ENCODE data around the gene ABCA13.

The ABCA13 gene

DNA sequence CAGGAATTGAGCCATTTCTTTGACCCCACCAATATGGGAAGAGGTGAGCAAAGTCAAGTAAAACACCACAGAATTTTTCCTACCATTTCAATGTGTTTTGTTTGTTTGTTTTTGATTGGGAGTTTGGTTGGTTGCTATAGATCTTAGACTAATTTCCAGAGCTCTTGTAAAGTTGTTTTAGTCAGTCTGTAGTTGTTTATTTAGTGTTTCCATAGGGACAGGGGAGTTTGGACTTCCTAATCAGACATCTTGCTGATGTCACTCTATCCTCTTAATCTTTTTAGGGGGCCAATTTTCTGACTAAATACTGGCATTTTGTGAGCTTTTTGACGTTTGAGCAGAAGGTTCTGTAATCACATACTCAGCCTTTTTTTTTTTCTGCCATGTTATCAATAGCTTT, 266.9 kb downstream of the ABCA13 start:
- no peak for DNase-seq (ENCODE audit: low read depth)

DNA sequence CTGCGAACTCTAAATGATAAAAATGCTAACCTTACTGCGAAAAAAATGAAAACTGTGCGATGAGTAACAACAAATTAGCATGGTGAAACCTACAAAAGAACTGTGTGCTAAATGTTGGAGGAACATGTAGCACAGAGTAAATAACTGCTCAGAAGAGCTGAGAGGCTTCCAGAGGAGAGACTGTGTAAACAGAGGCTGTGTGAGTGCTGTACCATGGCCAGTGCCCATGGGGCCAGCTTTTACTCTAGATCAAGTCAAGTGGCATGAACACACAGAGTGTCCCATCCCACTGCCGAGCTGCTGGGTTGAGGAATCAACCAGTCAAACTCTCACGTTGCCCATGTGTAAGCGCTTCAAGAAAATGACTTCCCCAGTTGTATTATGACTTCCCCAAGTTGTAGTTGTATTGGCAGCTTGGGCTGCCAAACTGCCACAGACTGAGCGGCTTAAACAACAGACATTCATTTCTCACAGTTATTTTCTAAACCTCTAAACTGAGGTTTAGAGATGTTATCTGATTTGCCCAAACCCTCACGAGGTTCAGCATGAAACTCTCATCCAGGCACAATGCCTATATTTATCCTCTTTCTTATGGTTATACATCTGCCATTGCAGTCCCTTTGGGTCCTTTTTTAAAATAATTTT, 270.7 kb downstream of the ABCA13 start:
- no peak for DNase-seq (ENCODE audit: low read depth)

DNA sequence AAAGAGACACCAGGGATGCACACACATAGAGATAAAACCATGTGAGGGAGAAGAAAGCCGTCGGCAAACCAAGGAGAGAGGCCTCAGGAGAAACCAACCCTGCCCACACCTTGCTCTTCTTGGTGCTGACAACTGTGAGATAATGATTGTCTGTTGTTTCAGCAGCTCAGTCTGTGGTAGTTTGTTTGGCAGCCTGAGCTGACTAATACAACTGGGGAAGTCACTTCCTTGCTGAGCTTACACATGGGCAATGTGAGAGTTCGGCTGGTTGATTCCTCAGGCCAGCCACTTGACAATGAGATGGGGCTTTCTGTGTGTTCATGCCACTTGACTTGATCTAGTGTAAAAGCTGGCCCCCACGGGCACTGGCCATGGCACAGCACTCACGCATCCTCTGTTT, 271.8 kb downstream of the ABCA13 start:
- DNase-seq (ENCODE audit: low read depth): no peak

DNA sequence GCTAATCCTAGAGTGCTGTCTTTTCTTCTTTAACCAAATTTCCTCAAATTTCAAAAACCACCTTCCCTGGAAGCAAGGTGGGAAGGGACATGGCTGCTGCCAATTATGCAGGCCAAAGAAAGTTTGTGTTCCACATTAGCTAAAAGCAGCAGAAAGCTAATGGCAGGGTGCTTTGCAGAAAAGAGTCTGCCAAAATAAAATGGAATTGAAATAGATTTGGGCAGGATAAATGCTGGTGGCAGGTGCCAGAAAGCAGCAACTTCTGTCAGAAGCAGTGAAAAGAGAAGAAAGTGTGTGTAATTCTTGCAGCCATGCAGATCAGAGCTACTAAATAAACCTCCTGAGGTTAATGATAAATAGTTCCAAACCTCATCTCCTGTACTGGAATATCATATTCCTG, 275.5 kb downstream of the ABCA13 start:
- no peak for DNase-seq (ENCODE audit: low read depth)

DNA sequence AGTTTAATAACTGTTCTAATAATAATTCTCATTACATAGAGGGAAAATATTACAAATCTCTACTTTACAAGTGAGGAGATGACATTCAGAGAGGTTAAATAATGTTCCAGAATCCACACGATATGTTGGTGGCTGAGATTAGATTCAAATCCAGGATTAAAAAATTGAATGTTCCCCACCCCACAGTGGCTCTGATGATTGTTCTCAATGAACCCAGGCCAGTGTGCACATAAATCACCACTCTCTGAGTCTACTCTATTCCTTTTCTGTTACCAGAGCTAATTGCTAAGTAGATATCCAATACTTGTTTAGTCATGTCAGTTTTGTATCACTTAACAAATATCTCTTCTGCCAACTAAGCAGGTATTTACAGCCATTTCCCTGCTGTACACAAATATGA, 281.0 kb downstream of the ABCA13 start:
- DNase-seq (ENCODE audit: low read depth): no peak

DNA sequence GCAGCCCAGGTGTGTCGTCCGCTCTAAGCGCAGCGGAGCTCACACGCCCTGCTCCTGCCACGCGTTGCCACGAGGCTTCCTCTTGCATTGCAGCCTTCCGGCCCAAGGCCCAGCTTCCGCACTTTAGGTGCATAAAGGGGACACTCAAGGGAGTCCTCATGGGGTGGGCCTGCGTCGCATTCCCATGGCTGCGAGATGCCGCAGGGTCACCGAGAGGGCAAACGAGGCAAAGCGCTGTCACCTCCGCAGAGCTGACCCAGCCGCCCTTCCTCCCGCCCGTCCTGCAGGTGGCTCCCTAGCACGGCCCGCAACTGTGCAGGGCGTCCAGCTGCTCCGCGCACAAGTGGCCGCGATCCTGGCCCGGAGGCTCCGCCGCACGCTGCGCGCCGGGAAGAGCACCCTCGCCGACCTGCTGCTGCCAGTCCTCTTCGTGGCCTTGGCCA, 283.5 kb downstream of the ABCA13 start:
- DNase-seq (ENCODE audit: low read depth): no peak

DNA sequence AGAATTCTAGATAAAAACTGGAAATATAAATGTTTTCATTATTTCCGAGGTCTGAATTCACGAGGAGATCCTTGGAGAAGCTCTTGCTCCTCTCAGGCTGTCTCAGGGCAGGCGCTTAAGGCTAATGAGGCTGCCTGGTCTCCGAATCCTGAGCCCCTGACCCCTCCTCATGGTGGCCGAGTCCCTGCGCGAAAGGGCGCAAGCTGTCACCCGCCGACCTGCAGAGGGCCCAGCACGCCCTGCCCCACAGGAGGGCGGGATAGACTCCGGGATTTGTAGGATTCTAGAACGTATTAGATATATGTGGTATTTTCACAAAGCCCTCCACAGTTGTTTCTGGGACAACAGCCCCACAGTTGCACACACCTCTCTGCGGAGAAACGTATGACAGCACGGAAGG, 284.1 kb downstream of the ABCA13 start:
- DNase-seq (ENCODE audit: low read depth): no peak

DNA sequence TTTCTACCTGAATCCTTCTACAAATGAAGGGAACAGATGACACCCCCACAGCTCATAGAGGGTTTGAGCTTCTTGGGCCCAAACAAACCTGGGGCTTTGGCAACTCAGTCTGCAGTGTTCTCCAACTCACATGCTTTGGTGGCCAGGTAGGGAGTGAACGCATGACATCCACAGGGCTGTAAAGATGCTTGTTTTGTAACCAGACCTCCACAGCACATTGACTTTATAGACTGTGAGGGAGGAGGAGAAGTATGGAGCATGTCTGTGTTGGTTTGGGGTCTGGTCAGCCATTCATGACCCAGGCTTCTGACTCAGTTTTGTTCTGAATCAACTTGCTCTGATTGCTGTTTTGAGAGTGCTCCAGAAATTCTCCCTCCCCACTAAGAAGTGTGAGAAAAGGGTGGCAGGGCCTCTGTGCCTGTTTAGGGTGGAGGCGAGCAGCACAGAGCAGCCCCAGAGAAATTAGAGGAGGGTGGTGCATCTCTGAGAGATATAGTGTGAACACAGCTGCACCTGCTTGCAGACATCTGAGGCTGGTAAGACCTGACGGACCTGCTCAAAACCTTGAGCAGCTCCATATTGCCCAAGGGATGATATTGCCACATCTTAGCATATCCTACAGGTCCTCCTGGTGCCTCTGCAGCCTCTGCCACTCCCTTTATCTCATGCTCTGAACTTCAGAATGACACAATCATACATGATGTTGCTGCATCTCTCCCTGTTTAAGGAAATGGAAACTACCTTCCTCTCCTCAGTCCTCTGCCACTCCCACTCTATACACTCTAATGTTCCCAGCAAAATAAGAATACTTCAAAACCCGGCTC, 287.7 kb downstream of the ABCA13 start:
- DNase-seq (ENCODE audit: low read depth): no peak

DNA sequence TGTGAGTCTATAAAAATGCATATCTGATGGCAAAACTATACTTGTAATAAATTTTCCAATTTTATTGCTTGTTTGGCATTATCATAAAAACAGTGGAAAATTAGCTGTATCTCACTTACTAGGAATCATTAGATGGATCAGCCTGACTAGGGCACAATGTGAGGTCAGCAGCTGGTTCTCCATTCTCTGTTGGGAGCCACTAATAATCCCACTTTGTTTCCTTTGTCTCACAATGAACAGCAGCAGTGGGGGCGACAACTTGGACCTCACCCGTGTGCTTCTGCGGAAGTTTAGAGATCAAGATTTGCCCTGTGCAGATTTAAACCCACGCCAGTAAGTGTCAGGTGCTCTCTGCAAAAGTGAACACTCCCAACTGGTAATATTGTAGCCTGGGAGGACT, 295.5 kb downstream of the ABCA13 start:
- DNase-seq (ENCODE audit: low read depth): no peak

DNA sequence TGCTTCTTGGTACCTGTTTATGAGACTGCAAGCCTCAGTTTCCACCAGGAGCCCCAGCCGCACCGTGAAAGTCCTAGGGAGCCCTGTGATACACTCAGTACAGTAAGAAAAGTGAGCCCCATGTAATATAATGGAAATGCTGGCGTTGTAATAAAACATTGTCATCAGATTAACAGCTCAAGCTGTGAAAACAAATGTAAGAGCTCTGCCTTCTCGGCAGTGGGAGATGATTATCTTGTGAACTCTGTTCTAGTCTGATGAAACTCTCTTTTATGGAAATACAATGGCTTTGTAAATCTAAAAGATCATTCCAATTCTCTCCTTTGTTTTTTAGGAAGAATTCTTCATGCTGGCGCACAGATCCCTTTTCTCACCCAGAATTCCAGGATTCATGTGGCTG, 299.9 kb downstream of the ABCA13 start:
- no peak for DNase-seq (ENCODE audit: low read depth)

DNA sequence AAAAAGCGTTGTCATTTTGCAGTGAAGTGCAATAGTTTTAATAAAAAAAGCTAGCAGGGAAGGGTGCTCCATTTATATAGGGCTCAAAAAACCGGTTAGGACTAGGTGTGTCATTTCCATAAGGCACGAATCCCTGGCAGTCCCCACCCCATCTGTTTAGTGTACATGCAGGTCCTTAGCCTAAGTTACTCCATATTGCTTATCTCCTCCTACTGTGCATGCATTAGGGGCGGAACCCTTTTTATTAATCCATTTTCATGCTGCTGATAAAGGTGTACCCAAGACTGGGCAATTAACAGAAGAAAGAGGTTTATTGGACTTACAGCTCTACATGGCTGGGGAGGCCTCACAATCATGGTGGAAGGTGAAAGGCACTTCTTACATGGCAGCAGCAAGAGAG, 301.4 kb downstream of the ABCA13 start:
- DNase-seq (ENCODE audit: low read depth): no peak

DNA sequence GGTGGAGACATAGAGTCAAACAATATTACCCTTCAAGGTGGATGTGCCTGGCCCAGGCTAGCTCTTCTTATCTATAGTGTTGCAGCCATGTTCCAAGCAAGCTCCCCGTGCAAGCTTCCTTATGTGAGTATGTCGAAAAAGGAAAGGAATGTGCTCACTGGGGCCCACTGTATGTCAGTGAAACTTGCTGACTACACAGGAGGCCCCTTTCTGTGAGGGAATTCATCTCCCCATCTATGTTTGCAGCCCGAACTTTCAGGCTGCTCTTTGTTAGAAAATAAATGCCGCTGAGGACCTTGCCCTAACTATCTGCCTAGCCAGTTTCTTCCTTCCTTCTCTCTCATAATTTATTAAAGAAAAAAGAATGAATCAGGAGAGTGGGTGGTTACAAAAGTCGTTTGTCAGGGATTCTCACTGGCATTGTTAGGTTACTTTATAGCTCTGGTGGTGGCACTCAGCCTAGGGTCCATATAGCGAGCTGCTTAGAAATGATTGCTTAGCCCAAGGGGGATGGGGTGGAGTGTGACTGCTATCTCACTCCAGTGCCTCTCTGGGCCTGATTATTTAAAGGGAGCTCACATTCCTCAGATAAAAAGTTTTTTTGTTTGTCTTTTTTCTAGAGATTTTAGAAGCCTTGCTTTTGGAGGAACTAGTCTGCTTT, 302.1 kb downstream of the ABCA13 start:
- DNase-seq (ENCODE audit: low read depth): no peak

DNA sequence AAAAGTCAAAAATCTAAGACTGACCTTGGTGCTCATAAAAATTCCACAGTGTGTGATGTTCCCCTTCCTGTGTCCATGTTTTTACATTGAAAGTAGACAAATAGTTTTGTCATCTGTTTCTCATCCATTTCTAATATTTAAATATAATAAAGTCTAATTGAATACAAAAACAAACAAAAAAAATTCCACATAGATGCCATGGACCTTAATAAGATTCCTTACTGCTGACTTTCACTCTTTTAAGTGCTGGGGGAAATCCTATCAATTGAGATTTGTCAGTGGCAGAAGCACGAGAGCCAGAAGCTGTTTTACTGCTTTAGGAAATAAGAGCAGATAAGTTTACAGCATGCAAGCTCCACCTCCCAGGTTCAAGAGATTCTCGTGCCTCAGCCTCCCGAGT, 310.0 kb downstream of the ABCA13 start:
- no peak for DNase-seq (ENCODE audit: low read depth)

DNA sequence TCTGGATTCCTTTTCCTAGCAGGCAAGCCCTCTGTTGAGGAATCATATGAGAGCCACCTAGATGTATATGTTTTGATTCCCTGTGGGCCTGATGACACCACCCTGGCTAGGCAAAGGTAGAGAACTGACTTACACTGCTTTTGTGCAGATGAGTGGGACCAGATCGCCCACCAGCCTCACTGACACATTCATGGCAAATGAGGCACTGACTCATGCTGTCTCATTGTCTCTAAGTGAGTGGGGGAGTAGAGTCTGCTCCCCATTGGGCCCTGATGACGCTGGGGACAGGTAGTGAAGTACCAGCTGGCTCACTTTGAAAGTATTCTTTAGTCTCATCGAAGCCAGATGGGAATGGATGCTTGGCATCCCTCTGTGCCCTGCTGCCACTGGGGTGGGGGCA, 326.3 kb downstream of the ABCA13 start:
- no peak for DNase-seq (ENCODE audit: low read depth)

DNA sequence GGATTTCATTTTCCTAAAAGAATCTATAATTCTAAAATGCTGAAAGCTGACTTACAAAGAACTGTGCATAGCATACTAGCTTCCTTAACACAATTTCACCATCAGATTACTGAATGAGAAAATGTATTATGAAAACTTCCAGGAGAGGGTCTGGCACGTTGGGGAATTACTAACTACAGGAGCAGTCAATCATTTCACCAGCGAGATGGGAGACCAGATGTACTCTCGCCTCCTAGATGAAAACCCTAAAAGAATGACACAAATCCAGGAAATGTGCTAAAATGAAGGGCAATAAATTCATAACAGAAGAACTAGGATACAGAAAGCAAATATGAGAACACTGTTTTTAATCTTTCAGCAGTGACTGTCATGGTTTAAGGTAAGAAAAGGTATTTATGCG, 330.8 kb downstream of the ABCA13 start:
- DNase-seq (ENCODE audit: low read depth): no peak

DNA sequence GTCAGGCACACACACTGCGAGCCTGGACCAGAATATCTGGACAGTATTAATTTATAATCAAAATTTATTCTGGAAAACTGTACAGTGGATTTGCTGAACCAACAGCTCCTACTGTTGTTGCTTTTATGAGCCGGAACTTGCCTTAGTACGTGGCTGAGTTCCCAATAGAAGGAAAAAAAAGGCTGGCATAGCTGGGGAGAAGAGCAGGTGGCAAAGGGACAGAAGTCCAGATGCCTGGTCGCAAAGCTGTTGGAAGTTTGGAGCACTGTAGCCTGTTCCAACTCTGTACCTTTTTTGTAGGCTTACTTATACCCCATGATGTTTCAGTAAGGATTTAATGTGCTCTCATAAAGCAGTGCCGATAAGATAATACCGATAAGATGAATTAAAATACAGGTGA, 333.8 kb downstream of the ABCA13 start:
- DNase-seq (ENCODE audit: low read depth): no peak

DNA sequence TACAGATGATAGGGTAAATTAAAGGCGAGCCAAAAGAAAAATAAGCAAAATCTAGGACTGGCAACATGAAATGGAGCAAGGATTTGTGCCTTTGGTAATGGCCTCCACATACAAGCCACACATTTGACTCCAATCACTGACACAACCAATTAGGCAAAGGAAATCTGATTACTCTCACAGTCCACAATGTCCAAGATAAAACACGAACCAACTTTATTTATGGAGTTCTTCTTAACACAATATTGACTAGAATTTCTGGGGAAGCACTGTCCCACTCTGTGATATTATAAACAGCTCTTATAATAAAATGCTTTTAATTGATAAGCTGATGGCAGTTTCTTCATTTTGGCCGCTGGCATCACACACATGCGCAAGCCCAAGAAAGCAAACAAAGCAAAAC, 334.2 kb downstream of the ABCA13 start:
- no peak for DNase-seq (ENCODE audit: low read depth)

DNA sequence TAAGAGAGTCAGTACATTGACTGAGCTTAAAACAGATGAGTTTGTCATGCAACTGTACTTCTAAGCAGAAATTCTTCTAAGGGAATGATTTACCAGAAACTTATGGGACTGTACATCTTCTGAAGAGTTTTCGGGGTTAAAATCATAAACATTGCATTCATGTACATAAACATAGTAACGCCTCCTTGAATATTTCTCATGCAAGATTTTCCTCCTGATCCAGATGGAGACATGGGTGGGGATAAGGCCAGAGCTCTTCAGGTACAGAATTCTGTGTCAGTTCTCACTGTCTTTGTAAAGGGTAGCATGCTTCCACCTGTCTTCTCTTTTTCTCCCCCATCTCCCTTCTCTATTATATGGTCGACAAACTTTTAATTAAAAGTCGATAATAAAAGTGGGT, 335.3 kb downstream of the ABCA13 start:
- DNase-seq (ENCODE audit: low read depth): no peak

DNA sequence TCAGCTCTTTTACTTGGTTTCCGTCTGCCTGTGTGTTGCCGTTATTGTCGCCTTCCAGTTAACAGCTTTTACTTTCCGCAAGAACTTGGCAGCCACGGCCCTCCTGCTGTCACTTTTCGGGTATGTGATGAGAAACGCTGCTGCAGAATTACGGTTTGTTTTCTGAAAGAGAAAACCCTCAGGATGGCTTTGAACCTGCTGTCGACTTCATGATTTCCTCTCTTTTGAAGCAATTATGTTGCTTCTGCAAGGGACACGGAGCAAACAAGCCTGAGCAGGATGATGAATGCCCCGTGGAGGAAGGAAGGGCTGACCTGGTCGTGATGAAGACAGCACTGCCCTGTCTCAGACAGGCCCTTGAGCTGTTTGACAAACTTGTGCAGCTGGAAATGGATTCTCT, 339.8 kb downstream of the ABCA13 start:
- DNase-seq (ENCODE audit: low read depth): no peak

DNA sequence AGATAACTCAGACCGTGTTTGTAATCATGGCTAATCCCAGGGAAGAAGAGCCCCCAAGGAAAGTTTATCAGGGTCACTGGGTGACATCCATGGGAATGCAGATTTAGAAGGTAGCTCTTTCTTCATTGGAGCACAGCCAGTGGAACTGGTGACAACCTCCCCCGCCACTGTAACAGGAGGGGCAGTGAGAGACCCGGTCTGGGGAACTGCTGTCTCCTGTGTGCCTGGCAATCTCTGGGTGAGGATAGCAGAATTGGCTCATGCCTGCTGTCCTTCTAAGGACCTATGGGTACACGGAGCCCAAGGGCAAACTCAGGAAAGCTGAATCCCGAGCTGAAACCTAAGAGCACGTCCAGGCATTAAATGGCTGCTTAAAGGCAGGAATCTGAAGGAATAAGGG, 341.6 kb downstream of the ABCA13 start:
- DNase-seq (ENCODE audit: low read depth): no peak

DNA sequence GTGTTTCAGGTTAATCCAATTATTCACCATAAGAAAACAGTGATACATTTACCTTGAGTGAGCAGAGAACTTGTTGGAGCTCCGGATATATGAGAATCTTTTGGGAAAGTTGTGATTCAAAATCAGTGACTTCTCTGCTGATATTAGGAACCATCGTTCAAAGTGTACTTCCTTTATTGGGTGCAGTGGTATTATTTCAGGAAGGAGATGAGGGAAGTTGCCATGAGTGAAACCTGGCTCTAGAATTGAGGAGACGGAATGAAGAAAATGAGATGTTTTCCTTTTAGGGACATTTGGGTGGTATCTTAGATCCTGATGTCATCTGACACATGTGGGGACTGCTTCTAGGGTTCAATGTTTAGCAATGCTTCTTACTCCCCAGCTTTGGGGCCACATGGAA, 343.9 kb downstream of the ABCA13 start:
- no peak for DNase-seq (ENCODE audit: low read depth)

DNA sequence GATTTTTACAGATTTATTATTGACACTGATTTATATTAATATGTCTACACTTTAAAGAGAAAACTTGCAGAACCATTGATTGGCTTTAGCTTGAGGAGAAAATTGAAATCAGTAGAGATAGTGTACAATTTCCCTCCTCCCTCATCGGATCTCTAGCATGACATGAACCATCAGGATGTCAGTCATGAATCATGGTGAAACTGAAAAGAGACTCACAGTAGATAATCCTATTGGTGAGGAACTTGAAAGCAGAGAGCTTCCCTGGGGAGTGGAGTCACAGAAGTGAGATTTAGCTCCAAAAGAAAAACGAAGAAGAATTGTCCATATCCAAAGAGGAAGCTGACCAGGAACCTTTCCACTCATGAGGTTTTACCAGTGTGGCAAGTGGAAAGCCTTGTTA, 346.8 kb downstream of the ABCA13 start:
- no peak for DNase-seq (ENCODE audit: low read depth)

DNA sequence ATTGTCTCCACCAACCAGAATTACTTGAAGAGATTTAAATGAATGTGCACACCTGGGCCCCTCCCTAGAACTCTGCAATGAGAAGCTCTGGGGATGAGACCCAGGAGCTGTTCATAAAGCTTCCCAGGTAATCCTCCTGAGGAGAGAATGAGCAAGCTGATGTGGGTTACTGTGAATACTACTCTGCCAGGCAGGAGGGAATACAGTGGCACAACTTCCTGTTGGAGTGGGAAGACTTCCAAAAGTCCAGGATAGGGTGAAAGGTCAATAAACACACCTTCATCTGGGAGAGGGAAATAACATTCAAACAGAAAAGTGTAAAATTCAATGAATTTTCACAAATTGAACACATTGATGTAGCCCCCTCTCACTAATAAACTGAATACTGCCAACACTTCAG, 351.4 kb downstream of the ABCA13 start:
- no peak for DNase-seq (ENCODE audit: low read depth)
